ENCODE measurements around the gene PLPPR1. TPM values are rescaled to one million over a fixed set of nuclear protein-coding genes. Genes with fewer than 3 reads are reported as not detected.

The PLPPR1 gene
- total and polyA plus RNA-seq, 2 of the 13 experiments (the other 11 are each of a cell fraction or from before 2014, with no cell fraction given) = 16.0 to 84.7 TPM

DNA sequence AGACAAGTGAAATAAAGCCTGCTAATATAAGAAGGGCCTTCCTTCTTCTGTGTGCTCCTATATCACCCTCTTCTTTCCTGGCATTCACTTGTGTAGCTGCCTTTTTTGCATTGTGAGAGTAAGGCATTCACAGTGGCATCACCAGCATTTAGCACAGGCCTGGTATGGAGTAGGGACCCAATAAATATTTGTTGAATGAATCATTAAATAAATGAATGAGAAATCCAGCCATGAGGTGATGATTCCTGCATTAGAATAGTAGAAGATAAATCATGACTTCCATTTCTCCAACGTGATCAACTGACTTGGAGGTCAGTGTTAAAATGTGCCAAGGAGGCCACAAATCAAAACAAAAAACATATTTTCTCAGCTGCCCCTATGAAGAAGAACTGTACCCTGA lies 3.9 kb downstream of the PLPPR1 start (continued):
- TF ChIP-seq, protein P1, sequence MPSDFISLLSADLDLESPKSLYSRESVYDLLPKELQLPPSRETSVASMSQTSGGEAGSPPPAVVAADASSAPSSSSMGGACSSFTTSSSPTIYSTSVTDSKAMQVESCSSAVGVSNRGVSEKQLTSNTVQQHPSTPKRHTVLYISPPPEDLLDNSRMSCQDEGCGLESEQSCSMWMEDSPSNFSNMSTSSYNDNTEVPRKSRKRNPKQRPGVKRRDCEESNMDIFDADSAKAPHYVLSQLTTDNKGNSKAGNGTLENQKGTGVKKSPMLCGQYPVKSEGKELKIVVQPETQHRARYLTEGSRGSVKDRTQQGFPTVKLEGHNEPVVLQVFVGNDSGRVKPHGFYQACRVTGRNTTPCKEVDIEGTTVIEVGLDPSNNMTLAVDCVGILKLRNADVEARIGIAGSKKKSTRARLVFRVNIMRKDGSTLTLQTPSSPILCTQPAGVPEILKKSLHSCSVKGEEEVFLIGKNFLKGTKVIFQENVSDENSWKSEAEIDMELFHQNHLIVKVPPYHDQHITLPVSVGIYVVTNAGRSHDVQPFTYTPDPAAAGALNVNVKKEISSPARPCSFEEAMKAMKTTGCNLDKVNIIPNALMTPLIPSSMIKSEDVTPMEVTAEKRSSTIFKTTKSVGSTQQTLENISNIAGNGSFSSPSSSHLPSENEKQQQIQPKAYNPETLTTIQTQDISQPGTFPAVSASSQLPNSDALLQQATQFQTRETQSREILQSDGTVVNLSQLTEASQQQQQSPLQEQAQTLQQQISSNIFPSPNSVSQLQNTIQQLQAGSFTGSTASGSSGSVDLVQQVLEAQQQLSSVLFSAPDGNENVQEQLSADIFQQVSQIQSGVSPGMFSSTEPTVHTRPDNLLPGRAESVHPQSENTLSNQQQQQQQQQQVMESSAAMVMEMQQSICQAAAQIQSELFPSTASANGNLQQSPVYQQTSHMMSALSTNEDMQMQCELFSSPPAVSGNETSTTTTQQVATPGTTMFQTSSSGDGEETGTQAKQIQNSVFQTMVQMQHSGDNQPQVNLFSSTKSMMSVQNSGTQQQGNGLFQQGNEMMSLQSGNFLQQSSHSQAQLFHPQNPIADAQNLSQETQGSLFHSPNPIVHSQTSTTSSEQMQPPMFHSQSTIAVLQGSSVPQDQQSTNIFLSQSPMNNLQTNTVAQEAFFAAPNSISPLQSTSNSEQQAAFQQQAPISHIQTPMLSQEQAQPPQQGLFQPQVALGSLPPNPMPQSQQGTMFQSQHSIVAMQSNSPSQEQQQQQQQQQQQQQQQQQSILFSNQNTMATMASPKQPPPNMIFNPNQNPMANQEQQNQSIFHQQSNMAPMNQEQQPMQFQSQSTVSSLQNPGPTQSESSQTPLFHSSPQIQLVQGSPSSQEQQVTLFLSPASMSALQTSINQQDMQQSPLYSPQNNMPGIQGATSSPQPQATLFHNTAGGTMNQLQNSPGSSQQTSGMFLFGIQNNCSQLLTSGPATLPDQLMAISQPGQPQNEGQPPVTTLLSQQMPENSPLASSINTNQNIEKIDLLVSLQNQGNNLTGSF (CRISPR knock-in tag; IDR thresholded peaks at IDR 0.05) = no peak
- TF ChIP-seq ZNF709 (CRISPR knock-in tag; IDR thresholded peaks at IDR 0.05) (no peak), THYN1 (CRISPR knock-in tag; IDR thresholded peaks at IDR 0.05; ENCODE audit: borderline replicate concordance, low read depth) (no peak), TBX2 (CRISPR knock-in tag; IDR thresholded peaks at IDR 0.05; ENCODE audit: borderline replicate concordance) (no peak)

DNA sequence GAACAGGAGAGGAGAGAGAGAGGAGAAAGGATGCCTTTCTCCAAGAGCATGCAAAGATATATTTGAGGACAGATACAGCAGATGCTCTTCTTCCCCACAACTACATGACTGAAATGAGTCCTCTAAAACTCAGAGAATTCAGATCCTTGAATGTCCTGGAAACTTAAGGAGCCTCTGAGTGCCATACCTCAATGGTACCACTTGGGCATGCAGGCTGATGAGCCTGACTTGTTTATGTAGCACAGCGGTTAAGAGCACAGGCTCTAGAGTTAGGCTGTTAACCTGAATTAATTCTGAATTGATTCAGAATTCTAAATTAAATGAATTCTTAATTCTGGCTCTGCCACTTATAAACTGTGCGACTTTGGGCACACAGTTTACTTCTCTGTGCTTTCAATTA lies 5.7 kb downstream of the PLPPR1 start:
- Histone ChIP-seq H3K4me3 (replicated peaks in 1 of 3; ENCODE audit: insufficient read depth in 1 of 3, low read depth in 2 of 3, low read length in 3 of 3) (no peak overlapping the region), H4K20me1 (ENCODE audit: insufficient read depth, low read length) (no peaks in the 10 kb centered on the region), H3K4me1 (ENCODE audit: insufficient read depth, low read length) (peaks cover 35% of the 10 kb centered on the region), H3K36me3 (replicated peaks in 1 of 2; ENCODE audit: control insufficient read depth in 1 of 2, insufficient read depth in 2 of 2, low read length in 2 of 2) (no peaks in the 10 kb centered on the region), H3K9ac (ENCODE audit: insufficient read depth, low read depth, low read length) (no peak overlapping the region), H2AFZ (ENCODE audit: low read length) (no peak overlapping the region), H3K79me2 (ENCODE audit: insufficient read depth, low read length) (no peaks in the 10 kb centered on the region), H3K4me2 (ENCODE audit: low read depth, low read length) (no peak overlapping the region), H3K27me3 (ENCODE audit: control insufficient read depth in 1 of 2, insufficient read depth in 2 of 2, low read length in 2 of 2) (peaks cover 3 to 8% of the 10 kb centered on the region in 2 experiments; a peak in 3 of 5 replicates), H3K27ac (ENCODE audit: extremely low read length, insufficient read depth, low read length) (no peak overlapping the region), H3K9me3 (ENCODE audit: low read length) (no peaks in the 10 kb centered on the region)
- ChIA-PET POLR2A (no interaction called here), CTCF (ENCODE audit: low intra/inter-chr PET ratio, low total read pairs) (no interaction called here)
- DNase-seq (ENCODE audit: low spot score) (no peak), FAIRE-seq (no peak), ATAC-seq (no peak)
- BruUV-seq (replicated peaks) = no TSS peak
- in situ Hi-C loops (cut with HindIII; ENCODE audit: extremely low pct_ligation_motif_present, low pct_unique_long_range_greater_than_20kb) (no loop called here), intact Hi-C loops (cut with micrococcal nuclease; ENCODE audit: unreplicated experiment) (no loop called here)
- TF ChIP-seq FOXA1 (IDR thresholded peaks at IDR 0.05) = no peak
- TF ChIP-seq FOXA1 (CRISPR knock-in tag; IDR thresholded peaks at IDR 0.05) = no peak
- TF ChIP-seq, protein P2, sequence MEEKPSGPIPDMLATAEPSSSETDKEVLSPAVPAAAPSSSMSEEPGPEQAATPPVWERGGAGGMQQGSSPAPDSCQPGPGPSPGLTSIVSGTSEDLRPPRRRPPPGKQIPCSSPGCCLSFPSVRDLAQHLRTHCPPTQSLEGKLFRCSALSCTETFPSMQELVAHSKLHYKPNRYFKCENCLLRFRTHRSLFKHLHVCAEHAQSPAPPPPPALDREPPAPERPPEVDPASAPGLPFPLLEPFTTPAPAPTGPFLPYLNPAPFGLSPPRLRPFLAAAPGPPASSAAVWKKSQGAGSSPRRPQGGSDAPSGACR (CRISPR knock-in tag; IDR thresholded peaks at IDR 0.05) = no peak
- TF ChIP-seq MAZ (IDR thresholded peaks at IDR 0.05; ENCODE audit: borderline replicate concordance, low read depth, low read length) = no peak
- no peak for TF ChIP-seq MAZ (CRISPR knock-in tag; IDR thresholded peaks at IDR 0.05; ENCODE audit: low read depth)
- TF ChIP-seq RCOR2 (CRISPR knock-in tag; IDR thresholded peaks at IDR 0.05) = no peak
- 65% methylated on average over 2 of the region's 2 CpGs for WGBS (ENCODE audit: low lambda C conversion rate)
